ENCODE results near the gene CEACAM21.

CEACAM21 gene

DNA sequence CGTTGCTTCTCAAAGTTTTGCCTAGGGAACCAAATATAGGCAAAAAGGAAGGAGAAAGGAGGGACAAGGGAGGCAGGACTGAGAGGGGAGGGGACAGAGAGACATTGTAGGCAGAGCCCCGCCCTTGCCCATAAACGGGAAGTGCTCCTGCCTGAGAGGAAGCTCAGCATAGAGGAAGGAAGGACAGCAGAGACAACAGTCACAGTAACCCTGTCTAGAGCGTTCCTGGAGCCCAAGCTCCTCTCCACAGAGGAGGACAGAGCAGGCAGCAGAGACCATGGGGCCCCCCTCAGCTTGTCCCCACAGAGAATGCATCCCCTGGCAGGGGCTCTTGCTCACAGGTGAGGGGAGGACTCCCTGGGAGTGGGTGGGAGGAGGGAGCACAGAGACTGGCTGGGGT lies at the start of gene CEACAM21:
CEACAM21 (plus strand) TSS at position 169 of the 400 bp plus-strand sequence; CDS start at position 278, 109 bp downstream.
- DNase-seq: no peak

- no peak for DNase-seq
Measured at GRCh38 chr19:41527089-41527488, 48.9 kb upstream of the CEACAM21 start.

DNA sequence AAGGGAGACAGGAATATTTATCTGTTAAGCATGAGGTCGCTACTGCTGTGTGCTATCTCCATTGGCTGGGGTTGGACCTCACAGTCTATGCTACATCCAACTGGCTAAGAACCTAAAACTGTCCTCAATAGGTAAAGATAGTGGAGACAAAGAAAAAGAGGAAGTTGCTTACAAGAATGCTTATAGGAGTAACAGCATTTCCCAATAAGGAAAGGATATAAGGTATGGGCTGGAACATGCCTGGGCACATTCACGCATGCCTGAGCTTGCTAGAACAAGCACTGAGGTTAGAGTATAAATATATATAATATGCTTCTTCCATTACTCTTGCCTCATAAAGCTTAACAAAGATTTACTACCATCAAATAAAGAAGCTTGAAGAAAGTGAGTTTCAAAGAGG lies 47.9 kb upstream of the CEACAM21 start:
- no peak for DNase-seq

DNA sequence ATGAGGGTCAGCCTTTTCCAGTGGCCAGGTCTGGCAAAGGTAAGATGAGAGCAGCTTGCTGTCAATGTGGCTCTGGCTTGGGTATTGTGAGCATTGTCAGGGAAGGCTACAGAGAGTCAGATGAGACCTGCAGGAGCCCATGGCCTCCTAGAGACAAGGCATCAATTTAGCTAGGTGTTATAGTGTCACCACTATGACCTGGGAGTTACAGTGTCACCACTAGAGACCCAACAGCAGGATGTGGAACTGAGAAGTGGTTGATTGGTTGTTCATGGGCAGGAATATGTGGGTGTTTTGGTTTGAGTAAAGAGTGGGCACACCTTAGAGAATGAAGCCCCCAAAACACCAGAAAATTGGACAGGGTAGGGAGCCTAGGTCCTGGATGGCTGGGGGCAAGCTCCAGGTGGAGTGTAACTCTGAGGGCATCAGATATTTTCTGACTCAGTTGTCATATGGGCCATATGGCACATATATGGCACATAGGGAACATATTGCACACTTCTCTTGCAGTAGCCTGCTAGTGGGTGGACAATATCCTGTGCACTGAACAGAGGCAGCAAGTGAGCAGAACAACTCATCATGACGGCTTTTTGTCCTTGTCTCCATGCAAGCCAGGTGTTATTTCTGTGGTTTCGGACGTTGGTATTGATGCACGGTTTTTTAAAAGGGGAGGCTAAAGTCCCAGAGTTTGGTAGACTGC lies 46.3 kb upstream of the CEACAM21 start:
- no peak for DNase-seq

DNA sequence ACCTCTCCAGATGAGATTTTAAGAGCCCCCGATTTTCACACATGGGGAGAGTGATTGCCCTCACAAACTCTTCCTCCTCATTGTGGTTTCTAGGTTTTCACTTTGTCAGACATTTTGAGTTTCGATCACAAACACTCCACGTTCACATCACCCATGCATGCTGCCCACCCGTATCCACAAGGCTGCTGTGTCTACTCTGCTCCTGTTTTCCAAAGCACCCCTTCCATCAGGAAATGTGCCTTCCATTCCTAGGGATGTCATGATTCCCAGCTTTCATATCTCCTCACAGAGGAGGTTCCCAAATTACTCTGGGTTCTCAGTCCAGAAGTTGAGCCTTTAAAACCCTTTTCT lies 45.8 kb upstream of the CEACAM21 start:
- DNase-seq: no peak

- DNase-seq: no peak
Measured at GRCh38 chr19:41530761-41531301, 45.1 kb upstream of the CEACAM21 start.

DNA sequence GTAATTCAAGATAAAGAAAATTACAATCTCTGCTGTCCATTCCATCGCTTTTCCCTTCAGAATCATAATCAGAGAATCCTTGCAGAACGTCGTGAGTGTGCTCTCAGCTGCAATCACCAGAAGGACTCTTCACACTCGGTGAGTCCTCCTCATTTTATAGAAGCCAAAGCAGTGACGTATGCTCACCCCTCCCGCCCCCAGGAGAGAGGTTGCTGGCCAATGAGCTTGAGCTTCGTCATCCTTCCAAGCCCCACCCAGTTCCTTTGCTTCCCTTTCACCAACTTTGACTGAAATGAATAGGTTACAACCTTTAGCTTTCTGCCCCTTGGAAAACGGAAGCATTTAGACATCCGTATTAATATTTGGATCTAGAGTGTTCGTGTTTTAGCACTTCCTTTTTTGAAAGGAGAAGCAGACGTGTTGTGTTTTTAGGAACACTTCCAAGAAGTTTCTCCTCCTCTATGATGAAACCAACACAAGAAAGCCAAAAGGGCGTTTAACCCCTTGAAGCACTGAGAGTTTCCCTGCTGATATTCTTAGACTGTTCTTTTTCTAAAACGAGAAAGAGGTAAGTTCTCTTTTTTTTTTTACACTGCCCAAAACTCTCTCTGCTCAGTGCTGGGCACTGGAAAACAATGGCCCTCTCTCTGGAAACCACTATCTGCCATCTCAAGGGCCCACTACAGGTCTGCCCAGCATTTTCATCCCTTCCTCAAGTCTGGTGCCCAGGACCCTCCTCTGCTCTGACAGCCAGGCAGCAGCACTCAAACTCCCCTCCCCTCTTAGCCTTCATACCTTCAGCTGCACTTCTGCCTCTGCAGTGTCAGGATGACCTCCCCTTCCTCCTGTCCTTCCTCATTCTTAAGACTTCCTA lies 44.3 kb upstream of the CEACAM21 start:
- DNase-seq: peak; percentile 82

DNA sequence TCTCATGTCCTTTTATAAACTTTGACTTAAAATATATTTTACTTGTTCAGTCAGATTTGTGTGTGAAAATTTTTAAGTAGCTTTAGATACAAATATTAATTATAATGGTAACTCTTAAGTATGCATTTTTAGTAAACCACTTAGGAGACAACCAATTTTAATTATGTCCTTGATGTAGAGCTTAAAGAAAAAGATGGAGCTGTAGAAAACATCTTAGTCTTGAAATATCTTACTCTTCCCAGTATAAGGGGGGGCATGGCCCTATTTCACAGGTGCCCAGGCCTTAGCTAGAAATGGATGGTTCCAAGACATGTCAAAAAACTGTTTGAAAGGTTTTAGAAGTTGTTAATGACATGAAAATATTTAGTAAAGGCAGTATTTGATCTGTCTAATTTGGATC lies 43.4 kb upstream of the CEACAM21 start:
- no peak for DNase-seq

GRCh38 chr19:41533671-41534215 lies 42.2 kb upstream of the CEACAM21 start:
- no peak for DNase-seq

DNA sequence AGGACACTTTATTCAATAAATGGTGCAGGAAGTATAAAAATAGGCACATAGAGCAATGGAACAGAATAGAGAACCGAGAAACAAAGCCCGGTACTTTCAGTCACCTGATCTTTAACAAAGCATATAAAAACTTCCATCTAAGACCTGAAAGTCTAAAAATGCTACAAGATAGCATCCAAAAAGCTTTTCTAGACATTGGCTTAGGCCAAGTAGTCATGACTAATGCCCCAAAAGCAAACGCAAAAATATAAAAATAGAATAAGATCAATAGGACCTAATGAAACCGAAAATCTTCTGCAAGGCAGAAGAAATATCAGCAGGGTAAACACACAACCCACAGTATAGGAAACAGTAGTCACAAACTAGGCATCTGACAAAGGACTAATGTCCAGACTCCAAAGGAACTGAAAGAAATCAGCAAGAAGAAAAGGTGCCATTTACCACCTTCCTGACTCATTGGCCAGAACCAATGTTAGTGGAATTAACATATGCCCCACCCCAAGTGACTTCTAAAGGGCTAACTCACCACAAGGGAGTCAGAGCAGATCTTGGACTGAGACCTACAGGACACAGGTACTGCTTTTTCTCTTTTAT lies 40.8 kb upstream of the CEACAM21 start:
- DNase-seq: no peak

- DNase-seq: no peak
Measured at GRCh38 chr19:41537789-41538188, 38.2 kb upstream of the CEACAM21 start.

DNA sequence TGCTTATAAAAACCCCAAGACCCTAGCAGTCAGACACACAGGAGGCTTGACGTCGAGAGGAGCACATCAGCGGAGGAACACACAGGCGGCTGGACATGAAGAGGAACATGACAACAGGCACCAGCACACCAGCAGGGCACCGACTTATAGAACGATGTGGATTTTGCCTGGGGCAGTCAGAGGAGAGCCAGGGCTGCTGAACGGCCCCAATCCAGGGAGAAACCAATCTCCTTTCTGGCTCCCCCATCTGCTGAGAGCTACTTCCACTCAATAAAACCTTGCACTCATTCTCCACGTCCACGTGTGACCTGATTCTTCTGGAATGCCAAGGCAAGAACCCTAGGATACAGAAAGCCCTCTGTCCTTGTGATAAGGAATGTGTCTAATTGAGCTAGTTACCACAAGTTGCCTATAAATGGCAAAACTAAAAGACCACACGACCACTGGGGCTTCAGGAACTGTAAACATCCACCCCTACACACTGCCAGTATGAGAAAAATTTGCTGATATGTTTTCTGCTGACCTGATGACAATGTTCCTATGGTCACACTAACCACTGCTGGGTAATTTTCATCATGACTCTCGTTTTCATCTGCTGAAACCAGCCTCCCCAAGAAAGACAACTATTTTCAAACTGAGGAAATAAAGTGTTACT lies 35.8 kb upstream of the CEACAM21 start:
- DNase-seq: no peak

GRCh38 chr19:41541990-41542584 lies 33.9 kb upstream of the CEACAM21 start:
- DNase-seq: peak; percentile 75

GRCh38 chr19:41542622-41543021 lies 33.3 kb upstream of the CEACAM21 start:
- no peak for DNase-seq

DNA sequence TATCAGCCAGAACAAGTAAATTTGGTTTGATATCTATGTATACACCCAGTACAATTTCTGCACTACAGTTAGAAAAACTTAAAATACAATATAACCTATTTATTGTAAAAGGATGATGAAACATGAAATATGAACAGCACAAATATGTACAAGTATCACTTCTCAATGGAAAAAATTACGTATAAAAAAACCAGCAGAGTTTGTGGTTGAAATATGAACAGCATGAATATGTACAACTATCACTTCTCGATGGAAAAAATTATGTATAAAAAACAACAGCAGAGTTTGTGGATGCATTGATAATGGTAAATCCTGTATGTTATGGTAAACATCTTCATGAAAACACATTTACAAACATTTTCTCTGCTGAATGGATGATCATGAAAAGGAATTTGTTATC lies 32.4 kb upstream of the CEACAM21 start:
- no peak for DNase-seq

DNA sequence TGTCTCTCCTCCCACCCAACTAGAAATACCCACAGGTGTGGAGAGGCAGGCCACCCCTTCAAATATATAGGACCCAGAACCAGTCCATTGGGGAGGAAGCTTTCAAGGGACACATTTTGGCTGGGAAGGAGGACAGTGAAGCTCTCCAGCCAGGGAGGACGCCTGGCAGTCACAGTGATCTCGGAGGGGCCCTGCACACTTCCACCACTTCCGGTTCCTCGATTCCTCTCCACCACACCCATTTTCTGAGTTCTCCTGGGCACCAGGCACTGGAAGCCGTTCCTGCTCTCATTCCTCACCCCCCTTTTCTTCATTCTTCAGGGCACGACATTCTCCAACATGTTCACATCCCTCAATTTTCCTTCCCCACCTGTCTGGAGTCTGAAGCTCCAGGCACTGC lies 30.4 kb upstream of the CEACAM21 start:
- DNase-seq: no peak

- no peak for DNase-seq
Measured at GRCh38 chr19:41546386-41546789, 29.6 kb upstream of the CEACAM21 start.

- DNase-seq: no peak
Measured at GRCh38 chr19:41546961-41547360, 29.0 kb upstream of the CEACAM21 start.

DNA sequence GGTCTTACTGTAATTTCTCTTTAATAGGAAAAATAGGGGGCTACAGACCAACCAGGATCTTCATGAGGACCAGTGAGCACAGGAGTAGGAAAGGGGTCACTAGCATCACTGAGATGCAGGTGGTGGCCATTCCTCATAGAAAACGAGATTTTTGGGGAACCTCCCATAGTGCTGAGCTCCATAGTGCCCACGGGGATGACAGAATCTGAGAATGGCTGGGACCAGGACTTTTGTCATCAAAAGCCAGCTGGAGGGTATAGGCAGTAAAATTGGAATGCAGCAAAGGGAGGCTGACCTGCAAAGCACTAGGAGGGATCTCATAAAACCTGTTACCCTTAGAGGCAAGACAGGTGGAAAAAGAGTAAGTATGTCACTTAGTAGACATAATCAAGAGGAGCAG lies 28.4 kb upstream of the CEACAM21 start:
- no peak for DNase-seq

DNA sequence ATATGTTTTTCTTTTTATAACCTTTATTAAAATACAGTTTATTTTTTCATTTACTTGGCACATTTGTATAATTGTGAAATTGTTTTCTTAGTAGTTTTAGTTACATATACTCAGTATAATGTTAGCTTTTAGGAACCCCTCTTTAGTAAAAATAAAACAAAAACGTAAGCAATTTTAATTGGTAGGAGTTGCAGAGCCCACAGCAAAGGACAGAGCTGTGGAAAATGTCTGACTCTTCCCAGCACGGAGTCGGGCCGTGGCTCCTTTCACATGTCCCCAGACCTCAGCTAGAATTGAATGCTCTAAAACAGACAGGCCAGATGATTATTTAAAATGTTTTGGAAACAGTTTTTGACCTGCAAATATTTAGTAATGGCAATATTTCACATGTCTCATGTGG lies 27.9 kb upstream of the CEACAM21 start:
- no peak for DNase-seq

- peak; percentile 73 for DNase-seq
Measured at GRCh38 chr19:41548954-41549688, 26.8 kb upstream of the CEACAM21 start.

GRCh38 chr19:41549884-41550283 lies 26.1 kb upstream of the CEACAM21 start:
- no peak for DNase-seq

Data from activated CD8-positive, alpha-beta memory T cell treated with anti-CD3 and anti-CD28 coated beads, Interleukin-2, amount 50 U/mL, for 4 hours (primary cell).